COLO829 (cell line): ENCODE measurements around the gene VMO1.

Experiments
- DNase-seq: peaks from one replicate; pipeline ENCODE4 v3.0.0; 2012; ENCODE audit warnings: low spot score

Gene VMO1

GRCh38 chr17:4753392-4753791, 32.8 kb downstream of the VMO1 start:
- no peak for DNase-seq

- DNase-seq: no peak
These were observed 34.2 kb downstream of the VMO1 start for GRCh38 chr17:4751932-4752331.

DNA sequence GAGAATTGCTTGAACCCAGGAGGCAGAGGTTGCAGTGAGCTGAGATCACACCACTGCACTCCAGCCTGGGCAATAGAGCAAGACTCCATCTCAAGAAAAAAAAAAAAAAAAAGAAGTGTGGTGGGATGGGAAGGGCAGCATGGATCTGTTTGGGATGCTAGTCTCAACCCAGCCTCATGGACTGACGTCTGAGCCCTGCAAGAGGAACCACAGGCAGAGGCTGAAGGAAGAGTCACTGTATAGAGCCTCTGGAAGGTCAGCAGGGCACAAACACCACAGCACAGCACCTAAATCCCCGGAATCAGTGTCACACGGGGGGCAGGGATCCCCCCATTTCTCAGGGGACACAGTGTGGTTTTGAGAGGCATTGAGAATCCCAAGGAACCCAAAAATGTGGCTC, 35.6 kb downstream of the VMO1 start:
- DNase-seq: no peak

- peak; percentile 34 for DNase-seq
These were observed 37.5 kb downstream of the VMO1 start for GRCh38 chr17:4748686-4749085.

- DNase-seq: no peak
These were observed 38.3 kb downstream of the VMO1 start for GRCh38 chr17:4747847-4748246.

- DNase-seq: no peak
These were observed 40.9 kb downstream of the VMO1 start for GRCh38 chr17:4744999-4745969.

- no peak for DNase-seq
These were observed 42.3 kb downstream of the VMO1 start for GRCh38 chr17:4743898-4744297.

DNA sequence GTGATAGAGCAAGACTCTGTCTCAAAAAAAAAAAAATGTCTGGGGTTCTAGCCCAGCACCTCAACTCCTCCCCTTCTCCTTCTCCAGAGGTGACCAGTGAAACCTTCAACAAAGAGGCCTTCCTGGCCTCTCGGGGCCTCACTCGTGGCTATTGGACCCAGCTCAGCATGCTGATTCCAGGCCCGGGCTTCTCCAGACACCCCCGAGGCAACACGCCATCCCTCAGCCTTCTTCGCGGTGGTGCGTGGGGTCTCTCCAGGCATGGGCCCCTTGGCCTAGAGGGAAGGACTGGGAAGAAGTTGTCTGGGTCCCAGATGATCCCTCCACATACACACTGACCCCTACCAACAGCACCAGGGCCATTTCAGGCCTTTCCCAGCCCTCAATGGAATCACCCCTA, 42.9 kb downstream of the VMO1 start:
- DNase-seq: no peak

DNA sequence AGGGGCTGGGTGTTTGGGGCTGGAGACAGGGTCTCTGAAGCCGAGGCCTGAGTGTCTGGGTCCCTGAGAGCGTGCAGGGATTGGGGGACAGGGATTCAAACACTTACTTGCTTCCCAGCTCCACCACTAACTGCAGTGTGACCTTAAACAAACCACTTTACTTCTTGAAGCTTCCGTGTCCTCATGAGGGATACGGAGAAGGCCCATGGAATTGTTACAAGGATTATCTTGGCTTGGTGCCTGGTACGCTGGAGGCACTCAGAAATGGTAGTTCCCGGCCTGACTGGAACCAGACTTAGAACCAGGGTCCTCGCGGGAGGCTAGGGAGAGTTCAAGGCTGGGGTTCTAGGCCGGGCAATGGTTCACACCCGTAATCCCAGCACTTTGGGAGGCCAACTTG, 43.5 kb downstream of the VMO1 start:
- DNase-seq: no peak

GRCh38 chr17:4742133-4742532, 44.0 kb downstream of the VMO1 start:
- DNase-seq: no peak

DNA sequence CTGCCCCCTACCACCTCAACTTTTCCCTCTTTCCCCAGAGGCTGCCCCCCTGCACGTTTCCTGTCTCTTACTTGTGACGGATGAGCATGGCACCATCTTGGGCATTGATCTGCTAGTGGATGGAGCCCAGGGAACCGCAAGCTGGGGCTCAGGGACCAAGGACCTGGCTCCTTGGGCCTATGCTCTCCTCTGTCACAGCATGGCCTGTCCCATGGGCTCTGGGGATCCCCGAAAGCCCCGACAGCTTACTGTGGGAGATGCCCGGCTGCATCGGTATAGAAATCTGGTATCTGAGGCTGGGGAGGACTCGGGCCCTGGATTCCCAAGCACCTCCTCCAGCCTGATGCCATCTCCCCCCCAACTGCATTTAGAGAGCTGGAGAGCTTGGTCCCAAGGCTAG, 44.6 kb downstream of the VMO1 start:
- no peak for DNase-seq

GRCh38 chr17:4740584-4740983, 45.6 kb downstream of the VMO1 start:
- no peak for DNase-seq

GRCh38 chr17:4740025-4740351, 46.2 kb downstream of the VMO1 start:
- no peak for DNase-seq

- DNase-seq: peak; percentile 27
These were observed 46.8 kb downstream of the VMO1 start, which contains the start of the genes CXCL16 and ZMYND15 for GRCh38 chr17:4739122-4740024. CXCL16 (minus strand) TSS chr17:4739928; CDS start chr17:4739339, 589 bp downstream. ZMYND15 (plus strand) TSS chr17:4739833; CDS start chr17:4740549, 716 bp downstream.

GRCh38 chr17:4738136-4739121, 47.7 kb downstream of the VMO1 start:
- no peak for DNase-seq

DNA sequence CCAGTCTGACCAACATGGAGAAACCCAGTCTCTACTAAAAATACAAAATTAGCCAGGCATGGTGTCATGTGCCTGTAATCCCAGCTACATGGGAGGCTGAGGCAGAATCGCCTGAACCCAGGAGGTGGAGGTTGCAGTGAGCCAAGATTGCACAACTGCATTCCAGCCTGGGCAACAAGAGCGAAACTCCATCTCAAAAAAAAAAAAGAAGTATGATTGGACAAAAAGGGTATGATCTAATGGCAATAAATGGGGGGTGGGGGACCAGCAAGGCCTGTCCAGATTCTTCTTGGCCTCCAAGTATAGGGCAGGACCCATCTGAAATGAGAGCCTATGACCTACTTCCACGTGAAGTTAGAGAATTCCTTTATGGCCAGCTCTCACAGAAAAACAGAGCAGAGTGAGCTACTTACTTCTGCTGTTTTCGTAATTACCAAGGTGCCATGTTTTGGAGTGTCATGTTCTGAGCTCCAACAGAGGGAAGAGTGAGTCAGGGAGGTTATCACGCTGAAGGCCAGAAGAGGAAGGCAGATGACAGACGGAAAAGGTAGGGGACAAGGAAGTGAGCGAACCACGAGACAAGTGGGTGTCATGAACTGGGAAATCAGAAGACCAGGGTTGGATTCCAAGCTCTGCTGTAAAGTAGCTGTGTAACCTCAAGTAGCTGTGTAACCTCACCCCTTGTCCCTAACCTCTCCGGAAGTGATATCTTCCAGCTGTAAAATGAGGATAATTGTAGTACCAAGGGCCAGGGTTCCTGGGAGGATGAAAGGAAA, 50.1 kb downstream of the VMO1 start:
- no peak for DNase-seq
